GM12878 (cell line): ENCODE results near the gene FBXL3. TPM values are rescaled to one million over a fixed set of nuclear protein-coding genes. Genes with fewer than 3 reads are reported as not detected.

Experiments used
- BACH1 ChIP-seq: fragments of 450-650 bp; IDR thresholded peaks from 2 replicates; pipeline ENCODE4 v1.6.1; 2017; ENCODE audit warnings: mild to moderate bottlenecking, borderline replicate concordance
- CBX3 ChIP-seq: fragments of 200-600 bp; sonication (generic); IDR thresholded peaks from 2 replicates; pipeline ENCODE4 v1.6.1; 2016; ENCODE audit warnings: low read depth, borderline replicate concordance
- CEBPZ ChIP-seq: fragments of 150-350 bp; IDR thresholded peaks from 2 replicates; pipeline ENCODE4 v1.6.1; 2016; ENCODE audit warnings: low read depth, low read length
- CREM ChIP-seq: IDR thresholded peaks from 2 replicates; pipeline ENCODE4 v1.6.1; 2014; ENCODE audit warnings: antibody characterized with exemption, low read depth
- EZH2 ChIP-seq: IDR thresholded peaks from 2 replicates; pipeline ENCODE4 v1.6.1; 2012; ENCODE audit warnings: low read depth, mild to moderate bottlenecking, control low read depth, inconsistent platforms, low read length, borderline replicate concordance; ENCODE audit not compliant: control insufficient read depth
- HDGF ChIP-seq: fragments of 450-650 bp; IDR thresholded peaks from 2 replicates; pipeline ENCODE4 v1.6.1; 2016; ENCODE audit warnings: antibody characterized with exemption
- IRF3 ChIP-seq: fragments of 450-650 bp; IDR thresholded peaks from 2 replicates; pipeline ENCODE4 v1.6.1; 2014; ENCODE audit warnings: mild to moderate bottlenecking
- NFYA ChIP-seq: IDR thresholded peaks from 2 replicates; pipeline ENCODE4 v1.6.1; 2011; ENCODE audit warnings: low read depth, mild to moderate bottlenecking, low read length, improper control_type of control experiment, borderline replicate concordance
- SKIL ChIP-seq: fragments of 450-650 bp; IDR thresholded peaks from 2 replicates; pipeline ENCODE4 v1.6.1; 2017; ENCODE audit warnings: mild to moderate bottlenecking, low read depth, inconsistent platforms; ENCODE audit not compliant: poor library complexity, severe bottlenecking
- SMARCA5 ChIP-seq: fragments of 450-650 bp; IDR thresholded peaks from 2 replicates; pipeline ENCODE4 v1.6.1; 2017; ENCODE audit warnings: mild to moderate bottlenecking
- STAT3 ChIP-seq: IDR thresholded peaks from 2 replicates; pipeline ENCODE4 v1.6.1; 2011; ENCODE audit warnings: low read depth, low read length, improper control_type of control experiment
- ZBED1 ChIP-seq: IDR thresholded peaks from 2 replicates; pipeline ENCODE4 v1.6.1; 2016; ENCODE audit warnings: borderline replicate concordance
- polyA plus RNA-seq, 11 experiments: library from polyadenylated mRNA; depleted of rRNA in 4 of 11; unstranded in 6 of 11; stranded (reverse) in 5 of 11; fragments of >200 nt; fragmentation: Nextera tagmentation in 4 of 11; fragmentation: Illumina TruSeq in 1 of 11; extraction: Ambion mirVana in 4 of 11; extraction: Trizol in 1 of 11; gene quantifications; 1 replicate in 1 of 11; 2 replicates in 10 of 11; pipeline versions ENCODE4 v1.2.1 to v1.2.3, GENCODE V29; 2011 to 2016; ENCODE audit warnings: inconsistent platforms in 2 of 11, missing spikeins in 2 of 11, low read depth in 1 of 11
- total RNA-seq, 4 experiments: library from RNA; depleted of rRNA in 3 of 4; stranded (reverse); fragments of >200 nt in 3 of 4; fragmentation: Illumina TruSeq in 1 of 4; extraction: Trizol in 1 of 4; gene quantifications; 2 replicates each; pipeline versions ENCODE4 v1.2.1 to v1.2.3, GENCODE V29; 2013 to 2021
- TF ChIP-seq, protein P1 (sequence below): fragments of 150-350 bp; IDR thresholded peaks from 2 replicates; pipeline ENCODE4 v1.6.1; 2014; ENCODE audit warnings: mild to moderate bottlenecking, low read depth, low read length
- TF ChIP-seq, protein P2 (sequence below), 3 experiments: IDR thresholded peaks in 2 of 3; conservative IDR thresholded peaks in 1 of 3; 2 replicates each; pipeline ENCODE4 v1.5.1; 2011; ENCODE audit warnings: low read depth in 3 of 3, low read length in 3 of 3, mild to moderate bottlenecking in 3 of 3, control low read depth in 2 of 3, moderate library complexity in 2 of 3, inconsistent platforms in 1 of 3, mixed read lengths in 1 of 3; ENCODE audit not compliant: control insufficient read depth in 2 of 3, insufficient read depth in 1 of 3; ENCODE audit errors: extremely low read depth in 1 of 3
- TF ChIP-seq, protein P3 (sequence below): fragments of 450-650 bp; IDR thresholded peaks from 2 replicates; pipeline ENCODE4 v1.6.1; 2017; ENCODE audit warnings: antibody characterized with exemption, mild to moderate bottlenecking, moderate library complexity

FBXL3 gene
- total and polyA plus RNA-seq, 10 of the 15 experiments (the other 5 are each of a cell fraction or from before 2014, with no cell fraction given) = 9.0 to 26.4 (median 19.7) TPM

- TF ChIP-seq, protein P1, sequence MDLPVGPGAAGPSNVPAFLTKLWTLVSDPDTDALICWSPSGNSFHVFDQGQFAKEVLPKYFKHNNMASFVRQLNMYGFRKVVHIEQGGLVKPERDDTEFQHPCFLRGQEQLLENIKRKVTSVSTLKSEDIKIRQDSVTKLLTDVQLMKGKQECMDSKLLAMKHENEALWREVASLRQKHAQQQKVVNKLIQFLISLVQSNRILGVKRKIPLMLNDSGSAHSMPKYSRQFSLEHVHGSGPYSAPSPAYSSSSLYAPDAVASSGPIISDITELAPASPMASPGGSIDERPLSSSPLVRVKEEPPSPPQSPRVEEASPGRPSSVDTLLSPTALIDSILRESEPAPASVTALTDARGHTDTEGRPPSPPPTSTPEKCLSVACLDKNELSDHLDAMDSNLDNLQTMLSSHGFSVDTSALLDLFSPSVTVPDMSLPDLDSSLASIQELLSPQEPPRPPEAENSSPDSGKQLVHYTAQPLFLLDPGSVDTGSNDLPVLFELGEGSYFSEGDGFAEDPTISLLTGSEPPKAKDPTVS = no peak
- TF ChIP-seq CBX3 (no peak), ZBED1 (no peak), CREM (0 out of 2 replicates have a peak, but pooled peaks have one; percentile 43), HDGF (no peak), STAT3 (no peak), BACH1 (no peak), SKIL (no peak), SMARCA5 (peak; percentile 80; the same call in 1 of the 2 replicates), NFYA (no peak), CEBPZ (no peak), IRF3 (no peak), EZH2 (no peak)
- TF ChIP-seq, protein P2, sequence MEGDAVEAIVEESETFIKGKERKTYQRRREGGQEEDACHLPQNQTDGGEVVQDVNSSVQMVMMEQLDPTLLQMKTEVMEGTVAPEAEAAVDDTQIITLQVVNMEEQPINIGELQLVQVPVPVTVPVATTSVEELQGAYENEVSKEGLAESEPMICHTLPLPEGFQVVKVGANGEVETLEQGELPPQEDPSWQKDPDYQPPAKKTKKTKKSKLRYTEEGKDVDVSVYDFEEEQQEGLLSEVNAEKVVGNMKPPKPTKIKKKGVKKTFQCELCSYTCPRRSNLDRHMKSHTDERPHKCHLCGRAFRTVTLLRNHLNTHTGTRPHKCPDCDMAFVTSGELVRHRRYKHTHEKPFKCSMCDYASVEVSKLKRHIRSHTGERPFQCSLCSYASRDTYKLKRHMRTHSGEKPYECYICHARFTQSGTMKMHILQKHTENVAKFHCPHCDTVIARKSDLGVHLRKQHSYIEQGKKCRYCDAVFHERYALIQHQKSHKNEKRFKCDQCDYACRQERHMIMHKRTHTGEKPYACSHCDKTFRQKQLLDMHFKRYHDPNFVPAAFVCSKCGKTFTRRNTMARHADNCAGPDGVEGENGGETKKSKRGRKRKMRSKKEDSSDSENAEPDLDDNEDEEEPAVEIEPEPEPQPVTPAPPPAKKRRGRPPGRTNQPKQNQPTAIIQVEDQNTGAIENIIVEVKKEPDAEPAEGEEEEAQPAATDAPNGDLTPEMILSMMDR (IDR thresholded peaks at IDR 0.05 in 2 of 3, conservative IDR thresholded peaks at IDR 0.05 in 1 of 3; ENCODE audit: control insufficient read depth in 2 of 3, extremely low read depth in 1 of 3, insufficient read depth in 1 of 3, low read depth in 3 of 3, low read length in 3 of 3) = peak; percentile 89 to 99 (median 94)
- TF ChIP-seq, protein P3, sequence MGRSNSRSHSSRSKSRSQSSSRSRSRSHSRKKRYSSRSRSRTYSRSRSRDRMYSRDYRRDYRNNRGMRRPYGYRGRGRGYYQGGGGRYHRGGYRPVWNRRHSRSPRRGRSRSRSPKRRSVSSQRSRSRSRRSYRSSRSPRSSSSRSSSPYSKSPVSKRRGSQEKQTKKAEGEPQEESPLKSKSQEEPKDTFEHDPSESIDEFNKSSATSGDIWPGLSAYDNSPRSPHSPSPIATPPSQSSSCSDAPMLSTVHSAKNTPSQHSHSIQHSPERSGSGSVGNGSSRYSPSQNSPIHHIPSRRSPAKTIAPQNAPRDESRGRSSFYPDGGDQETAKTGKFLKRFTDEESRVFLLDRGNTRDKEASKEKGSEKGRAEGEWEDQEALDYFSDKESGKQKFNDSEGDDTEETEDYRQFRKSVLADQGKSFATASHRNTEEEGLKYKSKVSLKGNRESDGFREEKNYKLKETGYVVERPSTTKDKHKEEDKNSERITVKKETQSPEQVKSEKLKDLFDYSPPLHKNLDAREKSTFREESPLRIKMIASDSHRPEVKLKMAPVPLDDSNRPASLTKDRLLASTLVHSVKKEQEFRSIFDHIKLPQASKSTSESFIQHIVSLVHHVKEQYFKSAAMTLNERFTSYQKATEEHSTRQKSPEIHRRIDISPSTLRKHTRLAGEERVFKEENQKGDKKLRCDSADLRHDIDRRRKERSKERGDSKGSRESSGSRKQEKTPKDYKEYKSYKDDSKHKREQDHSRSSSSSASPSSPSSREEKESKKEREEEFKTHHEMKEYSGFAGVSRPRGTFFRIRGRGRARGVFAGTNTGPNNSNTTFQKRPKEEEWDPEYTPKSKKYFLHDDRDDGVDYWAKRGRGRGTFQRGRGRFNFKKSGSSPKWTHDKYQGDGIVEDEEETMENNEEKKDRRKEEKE = no peak
These were observed 46.8 kb downstream of the FBXL3 start (continued) for GRCh38 chr13:76980075-76980718.
